ENCODE data around the gene KIF5C.

The KIF5C gene

GRCh38 chr2:148888003-148888501 is 13.0 kb downstream of the KIF5C start:
- no peak for DNase-seq

- peak; percentile 15 for DNase-seq
Observed at GRCh38 chr2:148888986-148889385, 14.0 kb downstream of the KIF5C start.

- DNase-seq = no peak
Observed at GRCh38 chr2:148893906-148894305, 18.9 kb downstream of the KIF5C start.

GRCh38 chr2:148896136-148896535 is 21.1 kb downstream of the KIF5C start:
- DNase-seq = no peak

GRCh38 chr2:148899638-148900318 is 24.8 kb downstream of the KIF5C start:
- DNase-seq = no peak

GRCh38 chr2:148900350-148900837 is 25.4 kb downstream of the KIF5C start:
- DNase-seq = no peak

- DNase-seq = no peak
Observed at GRCh38 chr2:148901142-148901541, 26.1 kb downstream of the KIF5C start.

- no peak for DNase-seq
Observed at GRCh38 chr2:148902798-148903197, 27.8 kb downstream of the KIF5C start.

- DNase-seq = no peak
Observed at GRCh38 chr2:148903294-148903693, 28.3 kb downstream of the KIF5C start.

- DNase-seq = no peak
Observed at GRCh38 chr2:148903979-148904378, 29.0 kb downstream of the KIF5C start.

- no peak for DNase-seq
Observed at GRCh38 chr2:148906124-148906523, 31.1 kb downstream of the KIF5C start.

- no peak for DNase-seq
Observed at GRCh38 chr2:148907085-148907785, 32.2 kb downstream of the KIF5C start.

- no peak for DNase-seq
Observed at GRCh38 chr2:148909114-148909513, 34.1 kb downstream of the KIF5C start.

- DNase-seq = no peak
Observed at GRCh38 chr2:148913061-148913460, 38.0 kb downstream of the KIF5C start.

GRCh38 chr2:148913492-148913891 is 38.5 kb downstream of the KIF5C start:
- DNase-seq = no peak

- no peak for DNase-seq
Observed at GRCh38 chr2:148914463-148914862, 39.4 kb downstream of the KIF5C start.

GRCh38 chr2:148917431-148917830 is 42.4 kb downstream of the KIF5C start:
- DNase-seq = no peak

GRCh38 chr2:148918554-148918953 is 43.5 kb downstream of the KIF5C start:
- DNase-seq = no peak

- DNase-seq = no peak
Observed at GRCh38 chr2:148920559-148920958, 45.5 kb downstream of the KIF5C start.

- no peak for DNase-seq
Observed at GRCh38 chr2:148922062-148922461, 47.0 kb downstream of the KIF5C start.

- DNase-seq = no peak
Observed at GRCh38 chr2:148922776-148923475, 47.9 kb downstream of the KIF5C start.

GRCh38 chr2:148924514-148925178 is 49.6 kb downstream of the KIF5C start:
- DNase-seq = no peak
